22Rv1 (cell line): Measurements from ENCODE around the gene MTREX.

Experiments
- H3K27ac ChIP-seq: fragments of 450-650 bp; 2 replicates; pipeline ENCODE4 v1.5.1; 2017
- ZFX ChIP-seq: fragments of 450-650 bp; IDR thresholded peaks from 2 replicates; pipeline ENCODE4 v1.6.1; 2017; ENCODE audit warnings: antibody characterized with exemption, borderline replicate concordance
- TF ChIP-seq, protein P1 (sequence below): fragments of 450-650 bp; IDR thresholded peaks from 2 replicates; pipeline ENCODE4 v1.5.1; 2017; ENCODE audit warnings: mild to moderate bottlenecking

MTREX gene

DNA sequence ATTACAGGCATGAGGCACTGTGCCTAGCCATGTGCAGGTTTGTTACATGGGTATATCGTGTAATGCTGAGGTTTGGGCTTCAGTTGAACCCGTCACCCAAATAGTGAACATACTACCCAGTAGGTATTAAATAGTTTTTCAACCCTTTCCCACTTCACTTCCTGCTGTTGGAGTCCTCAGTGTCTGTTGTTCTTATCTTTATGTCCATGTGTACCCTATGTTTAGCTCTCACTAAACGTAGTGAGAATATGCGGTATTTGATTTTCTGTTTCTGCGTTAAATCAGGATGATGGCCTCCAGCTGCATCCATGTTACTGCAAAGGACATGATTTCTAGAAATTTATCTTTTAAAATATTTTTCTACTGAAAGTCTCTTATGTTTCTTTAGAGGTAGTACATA is 17.8 kb downstream of the MTREX start:
- TF ChIP-seq ZFX: no peak
- TF ChIP-seq, protein P1, sequence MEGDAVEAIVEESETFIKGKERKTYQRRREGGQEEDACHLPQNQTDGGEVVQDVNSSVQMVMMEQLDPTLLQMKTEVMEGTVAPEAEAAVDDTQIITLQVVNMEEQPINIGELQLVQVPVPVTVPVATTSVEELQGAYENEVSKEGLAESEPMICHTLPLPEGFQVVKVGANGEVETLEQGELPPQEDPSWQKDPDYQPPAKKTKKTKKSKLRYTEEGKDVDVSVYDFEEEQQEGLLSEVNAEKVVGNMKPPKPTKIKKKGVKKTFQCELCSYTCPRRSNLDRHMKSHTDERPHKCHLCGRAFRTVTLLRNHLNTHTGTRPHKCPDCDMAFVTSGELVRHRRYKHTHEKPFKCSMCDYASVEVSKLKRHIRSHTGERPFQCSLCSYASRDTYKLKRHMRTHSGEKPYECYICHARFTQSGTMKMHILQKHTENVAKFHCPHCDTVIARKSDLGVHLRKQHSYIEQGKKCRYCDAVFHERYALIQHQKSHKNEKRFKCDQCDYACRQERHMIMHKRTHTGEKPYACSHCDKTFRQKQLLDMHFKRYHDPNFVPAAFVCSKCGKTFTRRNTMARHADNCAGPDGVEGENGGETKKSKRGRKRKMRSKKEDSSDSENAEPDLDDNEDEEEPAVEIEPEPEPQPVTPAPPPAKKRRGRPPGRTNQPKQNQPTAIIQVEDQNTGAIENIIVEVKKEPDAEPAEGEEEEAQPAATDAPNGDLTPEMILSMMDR: no peak
- H3K27ac ChIP-seq: no peak overlapping the region

DNA sequence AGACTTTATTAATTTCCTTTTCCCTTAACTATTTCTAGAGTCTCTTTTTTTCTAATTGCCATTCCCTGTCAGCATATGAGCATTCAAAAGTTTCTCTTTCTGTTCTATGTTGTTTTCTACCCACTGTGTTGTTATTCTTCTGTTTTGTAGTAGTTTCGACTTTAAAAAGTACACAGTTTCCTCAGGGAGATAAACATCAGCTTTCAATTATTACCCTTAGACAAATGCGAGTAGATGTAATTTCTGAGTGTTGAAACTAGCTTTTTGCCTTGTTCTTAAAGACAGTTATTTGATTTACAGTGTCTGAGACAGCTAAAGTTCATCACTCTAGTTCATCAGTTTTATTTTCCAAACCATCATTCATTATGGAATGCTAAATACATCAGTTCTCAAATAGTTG is 19.5 kb downstream of the MTREX start:
- no peak overlapping the region for H3K27ac ChIP-seq
- no peak for TF ChIP-seq ZFX
- TF ChIP-seq, protein P1: no peak

DNA sequence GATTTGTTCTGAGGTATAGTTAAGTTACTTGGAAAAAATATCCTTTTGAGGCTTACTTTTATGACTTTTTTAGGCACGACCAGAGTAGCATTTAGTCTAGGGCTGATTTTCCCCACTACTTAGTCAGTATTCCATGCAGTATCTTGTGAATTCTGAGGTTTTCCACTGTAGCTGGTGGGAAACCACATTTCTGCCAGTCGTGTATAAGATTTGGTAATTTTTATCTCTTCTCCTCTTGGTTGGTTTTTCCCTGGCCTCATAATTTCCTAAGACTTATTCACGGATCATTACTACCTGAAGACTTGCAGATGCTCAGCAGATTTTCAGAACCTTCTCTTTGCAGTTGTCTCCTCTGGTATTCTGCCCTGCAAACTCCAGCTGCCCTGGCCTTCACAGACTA is 23.5 kb downstream of the MTREX start:
- TF ChIP-seq, protein P1: no peak
- TF ChIP-seq ZFX: no peak
- H3K27ac ChIP-seq: no peak overlapping the region

DNA sequence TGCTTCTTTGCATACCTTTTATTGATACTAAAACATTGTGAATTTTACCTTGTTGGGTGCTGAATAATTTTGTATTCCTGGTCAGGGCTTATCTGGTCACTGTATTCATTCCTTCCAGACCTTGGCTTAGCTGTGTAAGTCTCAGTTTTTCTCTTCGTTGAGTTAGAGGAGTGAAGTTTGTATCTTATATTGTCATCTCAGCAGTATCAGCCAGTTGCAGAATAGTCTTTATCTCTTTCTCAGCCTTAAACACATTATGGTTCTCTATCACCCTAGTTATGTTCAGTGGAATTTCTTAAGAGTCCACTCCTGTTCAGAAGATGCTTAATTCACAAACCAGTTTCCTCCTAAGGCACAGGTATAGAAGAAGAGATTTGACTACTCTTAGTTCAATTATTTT is 25.2 kb downstream of the MTREX start:
- TF ChIP-seq, protein P1: no peak
- no peak for TF ChIP-seq ZFX
- H3K27ac ChIP-seq: no peak overlapping the region

DNA sequence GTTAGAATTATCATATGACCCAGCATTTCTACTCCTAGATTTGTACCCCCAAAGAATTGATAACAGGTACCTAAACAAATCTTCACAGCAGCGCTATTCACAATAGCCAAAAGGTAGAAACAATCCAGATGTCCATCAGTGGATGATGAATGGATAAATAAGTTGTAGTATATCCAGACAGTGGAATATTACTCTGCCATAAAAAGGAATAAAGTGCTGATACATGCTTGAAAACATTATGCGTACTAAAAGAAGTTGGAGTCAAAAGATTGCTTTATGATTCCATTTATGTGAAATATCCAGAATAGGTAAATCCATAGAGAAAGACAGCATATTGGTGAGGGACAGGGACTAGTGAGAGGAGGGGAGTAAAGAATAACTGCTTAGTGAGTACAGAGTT is 26.0 kb downstream of the MTREX start:
- H3K27ac ChIP-seq: no peak overlapping the region
- TF ChIP-seq ZFX: no peak
- TF ChIP-seq, protein P1: no peak

DNA sequence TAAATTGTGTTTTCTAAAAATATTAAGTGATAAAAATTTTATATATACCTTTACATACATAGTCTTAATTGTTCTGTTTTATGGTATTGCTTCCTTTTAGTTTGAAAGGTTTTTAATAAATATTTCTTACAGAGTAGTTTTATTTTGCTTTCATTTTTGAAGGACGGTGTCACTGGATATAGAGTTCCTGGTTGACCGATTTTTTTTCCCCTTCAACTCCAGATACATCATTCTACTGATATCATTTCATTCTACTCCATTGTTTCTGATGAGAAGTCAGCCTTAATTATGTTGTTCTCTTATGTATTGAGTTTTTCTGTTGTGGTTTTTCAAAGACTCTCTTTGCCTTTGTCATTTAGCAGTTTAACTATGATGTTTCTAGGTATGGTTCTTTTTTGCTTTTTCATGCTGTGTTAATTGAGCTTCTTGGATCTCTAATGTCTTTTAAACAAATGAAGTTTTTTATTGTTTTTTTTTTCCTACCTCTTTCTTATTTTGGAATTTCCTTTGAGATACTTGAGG is 30.4 kb downstream of the MTREX start:
- H3K27ac ChIP-seq: no peak overlapping the region
- TF ChIP-seq ZFX: no peak
- TF ChIP-seq, protein P1: no peak

DNA sequence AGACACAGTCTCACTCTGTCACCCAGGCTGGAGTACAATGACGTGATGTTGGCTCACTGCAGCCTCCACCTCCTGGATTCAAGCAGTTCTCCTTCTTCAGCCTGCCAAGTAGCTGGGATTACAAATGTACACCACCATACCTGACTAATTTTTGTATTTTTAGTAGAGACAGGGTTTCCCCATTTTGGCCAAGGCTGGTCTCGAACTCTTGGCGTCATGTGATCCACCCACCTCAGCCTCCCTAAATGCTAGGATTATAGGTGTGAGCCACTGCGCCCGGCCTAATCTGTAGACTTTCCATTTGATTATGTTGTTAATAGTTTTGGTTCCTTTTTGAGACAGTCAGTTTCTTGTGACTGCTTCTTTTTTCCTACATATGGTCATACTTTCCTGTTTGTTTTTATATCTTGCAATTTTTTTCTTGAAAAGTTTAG is 31.0 kb downstream of the MTREX start:
- H3K27ac ChIP-seq: no peak overlapping the region
- no peak for TF ChIP-seq ZFX
- TF ChIP-seq, protein P1: no peak
